ENCODE measurements around the gene FLOT1. TPM values are rescaled to one million over a fixed set of nuclear protein-coding genes. Genes with fewer than 3 reads are reported as not detected.

The FLOT1 gene
- total RNA-seq, 4 donors from 2014 or later = 115 to 214 (median 166) TPM

DNA sequence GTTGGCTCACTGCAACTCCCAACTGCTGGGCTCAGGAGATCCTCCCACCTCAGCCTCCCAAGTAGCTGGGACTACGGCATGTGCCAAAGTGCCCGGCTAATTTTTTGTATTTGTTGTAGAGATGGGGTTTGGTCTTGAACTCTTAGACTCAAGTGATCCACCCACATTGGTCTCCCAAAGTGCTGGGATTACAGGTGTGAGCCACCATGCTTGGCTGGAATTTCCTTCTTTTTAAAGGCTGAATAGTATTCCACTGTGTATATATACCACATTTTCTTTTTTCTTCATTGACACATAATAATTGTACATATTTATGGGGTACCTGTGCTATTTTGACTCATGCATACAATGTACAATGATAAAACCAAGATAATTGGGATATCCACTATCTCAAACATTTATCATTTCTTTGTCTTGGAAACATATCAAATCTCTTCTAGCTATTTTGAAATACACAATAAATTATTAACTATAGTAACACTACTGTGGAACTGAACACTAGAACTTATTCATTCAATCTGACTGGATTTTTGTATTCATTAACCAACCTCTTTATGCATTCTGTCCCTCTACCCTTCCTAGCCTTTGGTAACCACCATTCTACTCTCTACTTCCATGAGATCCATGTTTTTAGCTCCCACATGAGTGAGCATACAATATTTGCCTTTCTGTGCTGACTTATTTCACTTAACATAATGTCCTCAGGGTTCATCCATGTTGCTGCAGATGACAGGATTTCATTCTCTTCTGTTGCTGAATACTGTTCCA lies 33.2 kb downstream of the FLOT1 start:
- Histone ChIP-seq H3K9me3 (no peaks in the 10 kb centered on the region), H3K27me3 (no peaks in the 10 kb centered on the region), H3K36me3 (peaks cover 48 to 98% (median 90%) of the 10 kb centered on the region in 4 donors), H3K27ac (replicated peaks in 1 of 4) (no peak overlapping the region), H3K4me3 (no peak overlapping the region), H3K4me1 (peaks cover 0 to 3% (median 0%) of the 10 kb centered on the region in 4 donors)
- WGBS = 100% methylated on average over 2 of the region's 2 CpGs
- intact Hi-C loops (cut with DNase I) = no loop called here
- no peak for DNase-seq (ENCODE audit: extremely low spot score)
- TF ChIP-seq CTCF (IDR thresholded peaks at IDR 0.05) = no peak
- TF ChIP-seq POLR2A (IDR thresholded peaks at IDR 0.05; ENCODE audit: low read depth) = no peak
- no peak for TF ChIP-seq EP300 (IDR thresholded peaks at IDR 0.05)
- TF ChIP-seq POLR2AphosphoS5 (IDR thresholded peaks at IDR 0.05) = no peak

GRCh38 chr6:30707281-30707850 lies 35.1 kb downstream of the FLOT1 start:
- TF ChIP-seq EP300 (IDR thresholded peaks at IDR 0.05) (no peak), CTCF (IDR thresholded peaks at IDR 0.05) (no peak), POLR2A (IDR thresholded peaks at IDR 0.05; ENCODE audit: low read depth) (no peak), POLR2AphosphoS5 (IDR thresholded peaks at IDR 0.05) (no peak)
- Histone ChIP-seq H3K4me3 (no peak overlapping the region), H3K27me3 (no peaks in the 10 kb centered on the region), H3K4me1 (peaks cover 0 to 3% (median 0%) of the 10 kb centered on the region in 4 donors), H3K27ac (replicated peaks in 1 of 4) (no peak overlapping the region), H3K36me3 (peaks cover 33 to 98% (median 87%) of the 10 kb centered on the region in 4 donors), H3K9me3 (no peaks in the 10 kb centered on the region)
- WGBS = 78% methylated on average over 6 of the region's 6 CpGs
- intact Hi-C loops (cut with DNase I) = no loop called here
- no peak for DNase-seq (ENCODE audit: extremely low spot score)

DNA sequence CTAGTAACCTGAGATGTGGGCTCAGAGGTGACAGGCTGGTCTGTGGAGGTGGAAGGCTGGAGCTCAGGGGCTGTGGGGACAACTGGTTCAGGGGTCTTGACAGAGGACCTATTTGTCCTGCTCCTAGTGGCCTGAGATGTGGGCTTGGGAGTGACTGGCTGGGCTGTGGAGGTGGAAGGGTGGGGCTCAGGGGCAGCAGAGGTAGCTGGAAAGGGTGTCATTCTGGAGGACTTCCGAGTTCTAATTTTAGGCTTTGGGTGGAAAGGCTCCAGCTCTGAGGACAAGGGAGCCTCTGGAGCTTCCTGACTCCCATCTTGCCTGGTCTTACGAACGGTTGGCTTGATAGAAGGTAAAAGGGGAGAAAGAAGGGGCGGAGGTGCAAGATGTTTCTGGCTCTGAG lies 36.9 kb downstream of the FLOT1 start:
- Histone ChIP-seq H3K36me3 (peaks cover 20 to 94% (median 78%) of the 10 kb centered on the region in 4 donors), H3K27ac (replicated peaks in 1 of 4) (no peak overlapping the region), H3K27me3 (no peaks in the 10 kb centered on the region), H3K4me3 (no peak overlapping the region), H3K9me3 (no peaks in the 10 kb centered on the region), H3K4me1 (peaks cover 0 to 3% (median 0%) of the 10 kb centered on the region in 4 donors)
- 86% methylated on average over 4 of the region's 4 CpGs for WGBS
- DNase-seq (ENCODE audit: extremely low spot score) = no peak
- no peak for TF ChIP-seq EP300 (IDR thresholded peaks at IDR 0.05)
- TF ChIP-seq CTCF (IDR thresholded peaks at IDR 0.05) = no peak
- no peak for TF ChIP-seq POLR2A (IDR thresholded peaks at IDR 0.05; ENCODE audit: low read depth)
- TF ChIP-seq POLR2AphosphoS5 (IDR thresholded peaks at IDR 0.05) = no peak
- intact Hi-C loops (cut with DNase I) = no loop called here

GRCh38 chr6:30703821-30704220 lies 38.7 kb downstream of the FLOT1 start:
- intact Hi-C loops (cut with DNase I) = no loop called here
- 91% methylated on average over 4 of the region's 4 CpGs for WGBS
- Histone ChIP-seq H3K9me3 (no peaks in the 10 kb centered on the region), H3K27me3 (no peaks in the 10 kb centered on the region), H3K27ac (replicated peaks in 1 of 4) (no peak overlapping the region), H3K4me3 (no peak overlapping the region), H3K36me3 (peaks cover 13 to 93% (median 71%) of the 10 kb centered on the region in 4 donors), H3K4me1 (peaks cover 0 to 3% (median 0%) of the 10 kb centered on the region in 4 donors)
- no peak for TF ChIP-seq EP300 (IDR thresholded peaks at IDR 0.05)
- no peak for TF ChIP-seq POLR2AphosphoS5 (IDR thresholded peaks at IDR 0.05)
- TF ChIP-seq POLR2A (IDR thresholded peaks at IDR 0.05; ENCODE audit: low read depth) = no peak
- no peak for TF ChIP-seq CTCF (IDR thresholded peaks at IDR 0.05)
- DNase-seq (ENCODE audit: extremely low spot score) = no peak

Measured in esophagus muscularis mucosa (tissue), 4 donors.